ENCODE measurements around the gene NUP214. TPM values are rescaled to one million over a fixed set of nuclear protein-coding genes. Genes with fewer than 3 reads are reported as not detected.

NUP214 gene
- total and polyA plus RNA-seq, 2 of the 8 experiments (the other 6 are each of a cell fraction or from before 2014, with no cell fraction given), result 28.6 to 50.2 TPM

DNA sequence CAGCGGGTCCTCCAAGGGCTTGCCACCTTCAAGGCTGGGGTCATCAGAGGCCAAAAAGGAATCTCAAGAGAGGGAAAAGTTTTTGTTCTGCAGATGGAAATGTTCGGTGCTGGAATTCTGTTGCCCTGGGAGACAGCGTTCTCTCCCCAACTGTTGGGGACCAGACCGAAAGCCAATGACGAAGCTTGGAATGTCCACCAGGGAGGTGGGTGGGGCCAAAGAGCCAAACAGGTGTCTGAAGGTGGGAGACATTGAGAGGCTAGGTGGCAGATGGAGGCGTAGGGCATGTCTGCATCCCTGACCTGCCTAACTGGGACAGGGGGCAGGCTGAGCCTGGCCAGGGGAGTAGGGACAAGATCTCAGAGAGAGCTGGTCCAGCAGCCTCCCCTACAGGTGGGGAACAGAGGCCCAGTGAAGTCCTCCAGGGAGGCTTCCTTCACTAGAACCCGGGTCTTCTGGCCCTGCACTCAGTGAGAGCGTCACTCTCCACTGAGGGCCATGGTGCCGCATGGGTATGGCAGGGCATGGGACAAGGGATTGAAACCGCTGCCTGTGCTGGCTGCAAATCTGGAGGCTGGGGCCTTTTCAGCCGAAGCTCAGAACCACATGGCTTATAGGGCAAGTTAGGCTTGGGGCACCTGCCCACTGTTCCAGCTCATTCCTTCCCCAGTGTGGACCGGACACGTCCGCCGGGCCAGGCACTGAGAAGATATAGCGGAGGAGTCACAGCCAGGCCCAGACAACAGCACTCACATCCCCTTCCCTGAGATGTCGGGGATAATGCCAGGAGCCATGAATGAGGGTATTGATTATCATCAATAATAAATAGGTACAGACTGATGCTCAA lies 156.0 kb downstream of the NUP214 start (continued):
- no peak for TF ChIP-seq RXRA (IDR thresholded peaks at IDR 0.05; ENCODE audit: insufficient read depth, low read depth, low read length)
- no peak for TF ChIP-seq PHF8 (conservative IDR thresholded peaks at IDR 0.05; ENCODE audit: low read depth, low read length)
- no peak for TF ChIP-seq RAD21 (IDR thresholded peaks at IDR 0.05 in 1 of 2, conservative IDR thresholded peaks at IDR 0.05 in 1 of 2; ENCODE audit: low read depth in 2 of 2, low read length in 2 of 2)
- no peak for TF ChIP-seq CEBPB (IDR thresholded peaks at IDR 0.05; ENCODE audit: low read depth, low read length)
- TF ChIP-seq BACH1 (IDR thresholded peaks at IDR 0.05; ENCODE audit: low read length), result no peak
- TF ChIP-seq FOSL1 (IDR thresholded peaks at IDR 0.05; ENCODE audit: insufficient read depth, low read depth, low read length), result no peak
- no peak for TF ChIP-seq YY1 (IDR thresholded peaks at IDR 0.05; ENCODE audit: low read depth, low read length)
- no peak for TF ChIP-seq TAF1 (IDR thresholded peaks at IDR 0.05; ENCODE audit: low read depth, low read length)

Measured in H1 (cell line).